HG02610 (cell line): ENCODE results near the gene ATP6V1C2.

Experiments used
- ATAC-seq: cut with Tn5 transposase; IDR thresholded peaks from one replicate; pipeline ENCODE4 v1.9.1; 2021; ENCODE audit warnings: mild to moderate bottlenecking, moderate library complexity; ENCODE audit not compliant: unreplicated experiment

Gene ATP6V1C2

GRCh38 chr2:10722252-10722825, 909 bp downstream of the ATP6V1C2 start:
- ATAC-seq = no peak

GRCh38 chr2:10732924-10733565, 11.6 kb downstream of the ATP6V1C2 start:
- ATAC-seq = no peak

GRCh38 chr2:10733566-10733925, 12.1 kb downstream of the ATP6V1C2 start:
- no peak for ATAC-seq

- ATAC-seq = no peak
Observed at GRCh38 chr2:10733980-10734379, 12.6 kb downstream of the ATP6V1C2 start.

GRCh38 chr2:10738192-10738591, 16.8 kb downstream of the ATP6V1C2 start:
- ATAC-seq = no peak

GRCh38 chr2:10740226-10740625, 18.8 kb downstream of the ATP6V1C2 start:
- no peak for ATAC-seq

GRCh38 chr2:10741139-10741538, 19.7 kb downstream of the ATP6V1C2 start:
- ATAC-seq = no peak

GRCh38 chr2:10742666-10743065, 21.2 kb downstream of the ATP6V1C2 start:
- no peak for ATAC-seq

GRCh38 chr2:10750610-10751009, 29.2 kb downstream of the ATP6V1C2 start:
- ATAC-seq = no peak

- no peak for ATAC-seq
Observed at GRCh38 chr2:10752236-10752635, 30.8 kb downstream of the ATP6V1C2 start.

- no peak for ATAC-seq
Observed at GRCh38 chr2:10753156-10753555, 31.7 kb downstream of the ATP6V1C2 start.

- no peak for ATAC-seq
Observed at GRCh38 chr2:10753876-10754275, 32.4 kb downstream of the ATP6V1C2 start.

- ATAC-seq = no peak
Observed at GRCh38 chr2:10755621-10756020, 34.2 kb downstream of the ATP6V1C2 start.

GRCh38 chr2:10757814-10758286, 36.4 kb downstream of the ATP6V1C2 start:
- ATAC-seq = no peak

- ATAC-seq = no peak
Observed at GRCh38 chr2:10759151-10759714, 37.8 kb downstream of the ATP6V1C2 start.

GRCh38 chr2:10760794-10761504, 39.5 kb downstream of the ATP6V1C2 start:
- no peak for ATAC-seq

GRCh38 chr2:10761591-10761990, 40.2 kb downstream of the ATP6V1C2 start:
- ATAC-seq = no peak

GRCh38 chr2:10762651-10763460, 41.4 kb downstream of the ATP6V1C2 start:
- ATAC-seq = no peak

GRCh38 chr2:10763461-10763800, 42.0 kb downstream of the ATP6V1C2 start:
- ATAC-seq = no peak

GRCh38 chr2:10764096-10764785, 42.8 kb downstream of the ATP6V1C2 start:
- ATAC-seq = no peak

GRCh38 chr2:10764896-10765295, 43.5 kb downstream of the ATP6V1C2 start:
- ATAC-seq = no peak
